PFSK-1 (cell line): ENCODE measurements around the gene RUNX1.

Experiments
- FOXP2 ChIP-seq: optimal IDR thresholded peaks from 2 replicates; pipeline ENCODE3; 2011; ENCODE audit warnings: borderline replicate concordance, control low read depth, inconsistent platforms; ENCODE audit not compliant: insufficient read depth; ENCODE audit errors: extremely low read length, extremely low read depth
- POLR2AphosphoS5 ChIP-seq: IDR thresholded peaks from 2 replicates; pipeline ENCODE4 v1.6.1; 2012; ENCODE audit warnings: low read depth, mild to moderate bottlenecking, control low read depth, low read length, moderate library complexity
- REST ChIP-seq, 2 experiments: IDR thresholded peaks; 2 replicates each; pipeline versions ENCODE4 v1.6.1 to v1.8.0; 2011 to 2012; ENCODE audit warnings: low read depth in 2 of 2, low read length in 2 of 2, control low read depth in 1 of 2, inconsistent platforms in 1 of 2, mild to moderate bottlenecking in 1 of 2, moderate library complexity in 1 of 2; ENCODE audit not compliant: insufficient read depth in 1 of 2
- SIN3A ChIP-seq: IDR thresholded peaks from 2 replicates; pipeline ENCODE4 v1.6.1; 2012; ENCODE audit warnings: mild to moderate bottlenecking, low read length, moderate library complexity, borderline replicate concordance; ENCODE audit not compliant: insufficient read depth
- TAF1 ChIP-seq: IDR thresholded peaks from 2 replicates; pipeline ENCODE4 v1.6.1; 2012; ENCODE audit warnings: low read length, control low read depth, borderline replicate concordance; ENCODE audit not compliant: insufficient read depth

RUNX1 gene

GRCh38 chr21:34994766-34995631 lies 54.1 kb downstream of the RUNX1 start:
- TF ChIP-seq SIN3A (no peak), FOXP2 (no peak), TAF1 (no peak), POLR2AphosphoS5 (no peak), REST (IDR thresholded peaks at IDR 0.05; ENCODE audit: insufficient read depth in 1 of 2, low read depth in 2 of 2, low read length in 2 of 2) (no peak)

- TF ChIP-seq POLR2AphosphoS5 (no peak), TAF1 (no peak), FOXP2 (no peak), REST (IDR thresholded peaks at IDR 0.05; ENCODE audit: insufficient read depth in 1 of 2, low read depth in 2 of 2, low read length in 2 of 2) (no peak), SIN3A (no peak)
Observed at GRCh38 chr21:34992736-34993398, 56.2 kb downstream of the RUNX1 start.

- TF ChIP-seq REST (IDR thresholded peaks at IDR 0.05; ENCODE audit: insufficient read depth in 1 of 2, low read depth in 2 of 2, low read length in 2 of 2) (no peak), SIN3A (no peak), FOXP2 (no peak), TAF1 (no peak), POLR2AphosphoS5 (no peak)
Observed at GRCh38 chr21:34992180-34992579, 56.9 kb downstream of the RUNX1 start.

- no peak for TF ChIP-seq POLR2AphosphoS5
- no peak for TF ChIP-seq FOXP2
- TF ChIP-seq TAF1, result no peak
- no peak for TF ChIP-seq SIN3A
- no peak for TF ChIP-seq REST (IDR thresholded peaks at IDR 0.05; ENCODE audit: insufficient read depth in 1 of 2, low read depth in 2 of 2, low read length in 2 of 2)
Observed at GRCh38 chr21:34991366-34991957, 57.6 kb downstream of the RUNX1 start.
